Vagina (tissue), 2 donors: ENCODE data around the gene RNF4. TPM values are rescaled to one million over a fixed set of nuclear protein-coding genes. Genes with fewer than 3 reads are reported as not detected.

Source experiments
- DNase-seq, 2 donors: peaks; one replicate each; pipeline ENCODE4 v3.0.0-alpha.2; 2017; ENCODE audit errors: extremely low spot score in 2 of 2
- H3K27ac ChIP-seq: fragments of 200-600 bp; sonication (generic); one replicate; pipeline ENCODE4 v1.5.1; 2019
- H3K27me3 ChIP-seq: fragments of 200-600 bp; sonication (generic); one replicate; pipeline ENCODE4 v1.5.1; 2019
- H3K36me3 ChIP-seq, 2 donors: fragments of 200-600 bp; sonication (generic); one replicate each; pipeline ENCODE4 v1.5.1; 2017 to 2019
- H3K4me1 ChIP-seq: fragments of 200-600 bp; sonication (generic); one replicate; pipeline ENCODE4 v1.5.1; 2019
- H3K4me3 ChIP-seq, 2 donors: fragments of 200-600 bp; sonication (generic); 1 replicate in 1 of 2; 2 replicates in 1 of 2; pipeline ENCODE4 v1.5.1; 2016 to 2019
- H3K9me3 ChIP-seq: fragments of 200-600 bp; sonication (generic); one replicate; pipeline ENCODE4 v1.5.1; 2019
- CTCF ChIP-seq, 3 experiments: fragments of 450-650 bp in 2 of 3; fragments of 200-600 bp in 1 of 3; sonication (generic) in 1 of 3; IDR thresholded peaks; one replicate each; pipeline ENCODE4 v1.5.1; 2017 to 2019; ENCODE audit warnings: antibody characterized with exemption in 3 of 3, mild to moderate bottlenecking in 2 of 3, moderate library complexity in 2 of 3
- POLR2A ChIP-seq, 2 donors: fragments of 450-650 bp; IDR thresholded peaks; one replicate each; pipeline ENCODE4 v1.6.1; 2017; ENCODE audit warnings: antibody characterized with exemption in 2 of 2, mild to moderate bottlenecking in 2 of 2, moderate library complexity in 2 of 2
- POLR2AphosphoS5 ChIP-seq, 2 donors: sonication (generic); formaldehyde crosslinking; IDR thresholded peaks; one replicate each; pipeline ENCODE4 v1.9.0; 2017; ENCODE audit warnings: antibody characterized with exemption in 2 of 2, mild to moderate bottlenecking in 2 of 2, low read depth in 1 of 2; ENCODE audit not compliant: insufficient read depth in 1 of 2
- intact Hi-C: fragments of 100-400 bp; cut with DNase I; formaldehyde crosslinking; loops from one replicate; pipeline ENCODE4 v1.15.1; 2023
- total RNA-seq: library from RNA; depleted of rRNA; stranded (reverse); fragments of >200 nt; gene quantifications from one replicate; pipeline ENCODE4 v1.2.3, GENCODE V29; 2016

The RNF4 gene
- total RNA-seq, 1 donor from 2014 or later: 30.2 TPM

DNA sequence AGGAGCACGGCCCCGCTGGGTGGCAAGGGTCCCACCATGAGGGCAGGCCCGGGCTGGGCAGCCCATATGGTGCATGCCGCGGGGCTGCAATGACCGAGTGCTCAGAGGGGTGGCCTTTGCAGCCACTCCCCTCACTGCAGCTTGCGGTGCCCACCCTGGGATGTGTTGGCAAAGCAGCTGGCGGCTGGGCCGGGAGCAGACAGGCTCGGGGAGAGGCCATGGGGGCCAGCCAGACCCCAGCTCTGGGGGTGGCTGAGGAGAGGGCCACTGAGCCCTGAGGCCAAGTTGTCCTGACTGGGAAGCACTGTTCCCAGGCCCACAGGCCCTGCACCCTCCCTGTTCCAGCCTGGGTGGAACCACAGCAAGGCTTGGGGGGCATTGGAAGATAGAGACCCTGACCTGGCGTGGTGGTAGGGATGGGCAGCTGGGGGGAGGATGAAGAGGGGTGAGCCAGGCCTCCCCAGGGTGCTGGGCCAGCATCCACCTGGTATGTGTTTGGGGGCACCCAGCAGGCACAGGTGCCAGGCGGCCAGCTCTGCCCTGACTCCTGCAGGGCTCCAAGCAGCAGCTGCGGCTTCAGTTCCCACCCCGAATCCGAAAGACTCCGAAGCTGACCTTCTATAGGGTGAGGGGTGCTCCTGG, 18.4 kb upstream of the RNF4 start:
- no peaks in the 10 kb centered on the region for H3K4me1 ChIP-seq
- H3K27ac ChIP-seq: no peak overlapping the region
- no peak for DNase-seq
- H3K9me3 ChIP-seq: no peaks in the 10 kb centered on the region
- H3K4me3 ChIP-seq: no peak overlapping the region
- intact Hi-C loops: no loop called here
- H3K27me3 ChIP-seq: no peaks in the 10 kb centered on the region
- no peaks in the 10 kb centered on the region for H3K36me3 ChIP-seq
- TF ChIP-seq POLR2A (IDR thresholded peaks at IDR 0.05) (no peak), POLR2AphosphoS5 (IDR thresholded peaks at IDR 0.05; ENCODE audit: insufficient read depth in 1 of 2, low read depth in 1 of 2) (no peak), CTCF (IDR thresholded peaks at IDR 0.05) (no peak)

GRCh38 chr4:2451036-2451520, 17.8 kb upstream of the RNF4 start:
- Histone ChIP-seq H3K4me1 (no peaks in the 10 kb centered on the region), H3K9me3 (no peaks in the 10 kb centered on the region), H3K4me3 (no peak overlapping the region), H3K27me3 (no peaks in the 10 kb centered on the region), H3K36me3 (no peaks in the 10 kb centered on the region), H3K27ac (no peak overlapping the region)
- intact Hi-C loops: no loop called here
- TF ChIP-seq POLR2AphosphoS5 (IDR thresholded peaks at IDR 0.05; ENCODE audit: insufficient read depth in 1 of 2, low read depth in 1 of 2) (no peak), POLR2A (IDR thresholded peaks at IDR 0.05) (no peak), CTCF (IDR thresholded peaks at IDR 0.05) (no peak)
- no peak for DNase-seq

DNA sequence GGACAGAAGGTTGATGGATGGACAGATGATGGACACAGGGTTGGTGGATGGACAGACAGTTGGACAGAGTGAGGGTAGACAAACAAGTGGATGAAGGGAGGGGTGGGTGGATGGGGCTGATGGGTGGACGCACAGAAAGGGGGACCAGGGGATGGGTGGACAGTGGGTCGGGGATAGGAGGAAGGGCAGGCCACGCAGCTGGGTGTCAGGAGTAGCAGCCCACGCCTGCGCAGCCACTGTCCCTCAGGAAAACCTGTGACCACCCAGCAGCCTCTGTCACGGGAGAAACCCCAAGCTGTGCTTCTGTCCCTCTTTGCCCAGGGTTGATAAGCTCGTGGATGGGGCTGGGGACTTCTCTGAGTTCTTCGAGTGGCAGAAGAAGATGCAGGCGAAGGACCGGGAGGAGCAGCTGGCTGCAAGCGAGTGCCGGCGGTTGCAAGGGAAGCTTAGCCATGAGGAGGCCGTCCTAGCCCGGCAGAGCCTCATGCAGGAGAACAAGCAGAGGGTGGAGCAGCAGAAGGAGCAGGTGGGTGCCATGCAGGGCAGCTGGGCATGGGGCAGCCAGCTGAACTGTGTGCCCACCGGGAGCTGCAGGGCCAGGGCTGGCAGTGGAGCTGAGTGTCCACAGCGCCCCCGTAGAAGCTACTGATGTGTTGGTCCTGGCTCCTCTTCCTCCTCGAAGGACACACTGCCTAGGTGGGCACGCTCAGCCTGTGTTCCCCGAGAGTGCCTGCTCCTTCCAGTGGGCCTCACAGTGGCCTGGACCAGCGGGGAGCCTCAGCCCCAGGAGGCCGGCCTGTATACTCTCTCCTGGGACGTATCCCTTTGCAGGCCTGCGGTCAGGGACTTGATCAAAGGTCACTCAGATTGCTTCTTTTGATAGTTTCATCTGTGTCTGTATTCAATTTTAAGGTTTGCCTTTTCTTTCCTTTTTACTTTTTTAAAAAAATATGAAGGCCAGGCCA, 16.8 kb upstream of the RNF4 start:
- H3K27ac ChIP-seq: no peak overlapping the region
- H3K36me3 ChIP-seq: no peaks in the 10 kb centered on the region
- no peak for DNase-seq
- no peaks in the 10 kb centered on the region for H3K4me1 ChIP-seq
- no peak overlapping the region for H3K4me3 ChIP-seq
- no peaks in the 10 kb centered on the region for H3K27me3 ChIP-seq
- no peaks in the 10 kb centered on the region for H3K9me3 ChIP-seq
- intact Hi-C loops: no loop called here
- TF ChIP-seq POLR2A (IDR thresholded peaks at IDR 0.05) (no peak), CTCF (IDR thresholded peaks at IDR 0.05) (no peak), POLR2AphosphoS5 (IDR thresholded peaks at IDR 0.05; ENCODE audit: insufficient read depth in 1 of 2, low read depth in 1 of 2) (no peak)

GRCh38 chr4:2457481-2458295, 11.2 kb upstream of the RNF4 start:
- TF ChIP-seq POLR2AphosphoS5 (IDR thresholded peaks at IDR 0.05; ENCODE audit: insufficient read depth in 1 of 2, low read depth in 1 of 2) (no peak), CTCF (IDR thresholded peaks at IDR 0.05) (no peak), POLR2A (IDR thresholded peaks at IDR 0.05) (no peak)
- no peak overlapping the region for H3K27ac ChIP-seq
- no peak for DNase-seq
- no peaks in the 10 kb centered on the region for H3K36me3 ChIP-seq
- H3K9me3 ChIP-seq: no peaks in the 10 kb centered on the region
- no peaks in the 10 kb centered on the region for H3K27me3 ChIP-seq
- peaks cover 6% of the 10 kb centered on the region for H3K4me1 ChIP-seq
- no peak overlapping the region for H3K4me3 ChIP-seq
- intact Hi-C loops: no loop called here
